GM18526 (cell line): ENCODE data around the gene RAB3D.

Experiments used
- POLR2A ChIP-seq: IDR thresholded peaks from 3 replicates; pipeline ENCODE4 v1.6.1; 2011; ENCODE audit not compliant: insufficient read length; ENCODE audit errors: extremely low read depth

RAB3D gene

DNA sequence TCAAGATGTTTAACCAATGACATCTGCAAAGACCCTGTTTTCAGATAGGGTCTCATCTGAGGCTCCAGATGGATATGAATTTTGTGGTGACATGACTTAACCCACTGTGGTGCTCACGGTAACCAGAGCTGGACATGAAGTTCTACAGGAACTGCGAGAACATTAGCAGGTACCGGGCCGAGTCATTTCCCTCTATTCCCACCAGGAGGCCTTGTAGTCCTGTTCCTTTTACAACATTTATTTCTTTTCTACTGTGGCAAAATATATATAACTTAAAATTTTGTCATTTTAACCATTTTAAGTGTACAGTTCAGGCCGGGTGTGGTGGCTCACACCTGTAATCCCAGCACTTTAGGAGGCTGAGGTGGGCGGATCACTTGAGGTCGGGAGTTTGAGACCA is 51.1 kb downstream of the RAB3D start:
- TF ChIP-seq POLR2A = no peak

DNA sequence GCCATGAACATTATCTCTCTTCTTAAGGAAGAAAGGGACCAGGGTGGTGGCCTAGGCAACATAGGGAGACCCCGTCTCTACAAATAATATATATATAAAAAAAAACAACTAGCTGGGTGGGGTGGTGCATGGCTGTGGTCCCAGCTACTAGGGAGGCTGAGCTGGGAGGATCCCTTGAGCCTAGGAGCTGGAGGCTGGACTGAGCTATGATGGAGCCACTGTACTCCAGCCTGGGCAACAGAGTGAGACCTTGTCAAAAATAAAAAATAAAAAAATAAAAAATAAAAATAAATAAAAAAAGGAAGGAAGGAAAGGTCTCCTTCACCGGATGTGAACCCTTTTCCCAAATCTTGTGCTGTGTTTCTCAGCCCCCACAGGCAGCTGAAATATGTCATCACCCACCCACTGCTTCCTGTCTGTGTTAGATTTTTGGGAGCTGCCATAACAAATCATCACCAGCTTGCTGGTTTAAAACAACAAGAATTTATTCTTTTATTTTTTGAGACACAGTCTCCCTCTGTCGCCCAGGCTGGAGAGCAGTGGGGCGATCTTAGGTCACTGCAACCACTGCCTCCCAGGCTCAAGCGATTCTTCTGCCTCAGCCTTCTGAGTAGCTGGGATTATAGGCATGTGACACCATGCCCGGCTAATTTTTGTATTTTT is 53.0 kb downstream of the RAB3D start:
- no peak for TF ChIP-seq POLR2A

DNA sequence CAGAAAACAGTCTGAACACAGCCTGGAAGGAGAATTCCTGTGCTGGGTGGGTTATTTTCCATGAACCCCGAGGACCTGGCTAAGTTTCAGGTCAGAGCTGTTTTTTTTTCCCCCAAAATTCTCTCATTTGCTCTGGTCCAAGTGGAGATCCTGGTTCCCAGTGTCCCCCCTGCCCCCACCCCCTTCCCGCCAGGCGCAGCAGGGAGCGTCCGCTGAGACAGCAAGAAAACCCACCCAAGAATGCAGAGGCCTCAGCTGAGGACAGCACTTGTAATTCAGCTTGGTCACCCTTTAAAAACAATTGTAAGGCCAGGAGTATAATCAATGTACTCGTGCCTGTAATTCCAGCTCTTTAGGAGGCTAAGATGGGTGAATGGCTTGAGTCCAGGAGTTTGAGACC is 54.9 kb downstream of the RAB3D start:
- TF ChIP-seq POLR2A = no peak

DNA sequence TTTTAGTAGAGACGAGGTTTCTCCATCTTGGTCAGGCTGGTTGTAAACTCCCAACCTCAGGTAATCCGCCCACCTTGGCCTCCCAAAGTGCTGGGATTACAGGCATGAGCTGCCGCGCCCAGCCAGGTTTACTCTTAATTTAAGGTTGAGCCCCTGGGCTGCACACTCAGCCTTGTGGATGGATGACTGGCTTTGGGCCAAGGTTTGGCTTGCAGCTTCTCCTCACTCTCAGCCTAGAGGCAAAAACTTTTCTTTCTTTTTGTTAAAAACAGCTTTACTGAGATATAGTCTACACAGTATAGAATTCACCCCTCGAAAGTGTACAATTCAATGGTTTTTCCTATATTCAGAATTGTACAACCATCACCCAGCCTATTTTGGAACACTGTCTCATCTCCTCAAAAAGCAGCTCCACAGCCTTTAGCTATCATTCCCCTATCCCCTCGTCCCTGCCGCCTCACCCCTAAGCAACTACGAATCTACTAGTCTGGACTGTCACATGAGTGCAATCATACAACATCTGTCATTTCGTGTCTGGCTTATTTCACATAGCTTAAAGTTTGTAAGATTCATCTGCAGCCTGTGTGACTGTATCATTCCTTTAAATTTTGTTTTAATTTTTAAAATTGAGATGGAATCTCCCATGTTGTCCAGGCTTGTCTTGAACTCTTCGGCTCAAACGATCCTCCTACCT is 58.0 kb downstream of the RAB3D start:
- TF ChIP-seq POLR2A = no peak

DNA sequence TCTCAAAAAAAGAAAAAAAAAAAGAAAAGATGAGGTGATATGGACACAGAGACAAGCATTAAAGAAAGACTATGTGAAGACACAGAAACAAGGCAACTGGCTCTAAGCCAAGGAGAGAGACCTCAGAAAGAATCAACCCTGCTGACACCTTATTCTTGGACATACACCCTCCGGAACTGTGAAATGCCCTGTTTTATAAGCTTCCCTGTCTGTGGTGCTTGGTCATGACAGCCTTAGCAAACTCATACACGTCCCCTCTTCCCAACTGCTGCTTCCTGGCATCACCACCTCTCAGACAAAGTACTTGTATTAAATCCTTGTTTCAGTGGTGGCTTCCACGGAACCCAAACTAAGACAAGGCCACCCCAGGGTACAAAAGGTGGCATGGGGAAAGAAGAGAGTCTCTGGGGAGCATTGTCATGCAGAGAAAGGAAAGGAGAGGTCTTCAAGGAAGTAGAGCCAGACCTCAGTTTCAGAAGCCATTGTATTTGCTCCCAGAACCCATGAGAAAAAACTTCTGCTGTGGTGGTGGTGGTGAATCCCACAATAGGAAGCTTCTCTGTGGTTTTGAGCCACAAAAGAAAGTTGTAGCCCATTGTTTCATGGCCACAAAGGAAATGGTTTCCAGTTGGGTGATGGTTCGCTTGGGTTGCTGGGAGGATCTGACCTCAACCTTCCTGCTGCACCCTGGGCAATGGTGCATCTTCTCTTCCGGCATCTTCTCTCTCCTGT is 59.8 kb downstream of the RAB3D start:
- TF ChIP-seq POLR2A = no peak

DNA sequence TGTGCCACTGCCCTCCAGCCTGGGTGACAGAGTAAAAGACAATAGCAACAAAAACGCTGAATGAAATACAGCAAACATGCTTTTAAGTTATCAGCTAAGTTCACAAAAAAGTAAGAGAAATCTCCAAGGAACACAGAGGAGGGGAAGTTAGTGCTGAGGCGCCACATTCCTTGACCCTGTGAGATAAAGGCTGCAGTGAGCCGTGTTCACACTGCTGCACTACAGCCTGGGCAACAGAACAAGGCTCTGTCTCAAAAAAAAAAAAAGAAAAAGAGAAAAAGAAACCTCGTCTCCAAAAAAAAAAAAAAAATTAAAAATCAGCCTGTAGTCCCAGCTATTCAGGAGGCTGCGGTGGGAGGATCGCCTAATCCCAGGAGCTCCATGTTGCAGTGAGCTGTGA is 60.8 kb downstream of the RAB3D start:
- no peak for TF ChIP-seq POLR2A

DNA sequence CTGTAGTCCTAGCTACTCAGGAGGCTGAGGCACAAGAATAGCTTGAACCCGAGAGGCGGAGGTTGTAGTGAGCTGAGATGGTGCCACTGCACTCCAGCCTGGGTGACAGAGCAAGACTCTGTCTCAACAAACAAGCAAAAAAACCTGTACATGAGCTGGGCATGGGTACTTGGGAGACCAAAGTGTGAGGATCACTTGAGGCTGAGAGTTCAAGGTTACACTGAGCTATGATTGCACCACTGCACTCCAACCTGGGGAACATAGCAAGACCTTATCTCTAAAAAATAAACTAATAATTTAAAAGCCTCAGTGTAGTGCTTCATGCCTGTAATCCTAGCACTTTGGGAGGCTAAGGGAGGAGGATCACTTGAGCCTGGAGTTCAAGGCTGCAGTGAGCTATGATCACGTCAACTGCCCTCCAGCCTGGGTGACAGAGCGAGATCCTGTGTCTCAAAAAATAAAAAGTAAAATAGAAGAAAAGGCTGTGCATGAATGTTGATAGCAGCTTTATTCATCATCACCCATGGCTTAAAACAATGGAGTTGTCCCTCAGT is 64.8 kb downstream of the RAB3D start:
- TF ChIP-seq POLR2A = no peak

DNA sequence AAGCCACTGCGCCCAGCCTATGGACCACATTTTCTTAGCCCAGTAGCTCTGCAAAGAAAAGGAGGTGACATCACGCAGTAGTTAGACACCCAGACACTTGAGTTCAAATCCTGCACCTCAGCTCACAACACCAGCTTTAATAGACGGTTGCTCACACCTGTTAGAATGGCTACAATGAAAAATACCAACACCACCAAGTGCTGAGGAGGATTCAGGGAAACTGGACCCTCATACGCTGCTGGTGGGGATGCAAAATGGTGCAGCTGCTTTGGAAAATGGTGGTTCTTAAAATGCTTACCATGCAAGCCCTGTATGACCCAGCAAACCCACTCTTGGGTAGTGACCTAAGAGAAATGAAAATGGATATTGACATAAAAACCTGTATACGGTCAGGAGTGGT is 65.5 kb downstream of the RAB3D start:
- TF ChIP-seq POLR2A = no peak

DNA sequence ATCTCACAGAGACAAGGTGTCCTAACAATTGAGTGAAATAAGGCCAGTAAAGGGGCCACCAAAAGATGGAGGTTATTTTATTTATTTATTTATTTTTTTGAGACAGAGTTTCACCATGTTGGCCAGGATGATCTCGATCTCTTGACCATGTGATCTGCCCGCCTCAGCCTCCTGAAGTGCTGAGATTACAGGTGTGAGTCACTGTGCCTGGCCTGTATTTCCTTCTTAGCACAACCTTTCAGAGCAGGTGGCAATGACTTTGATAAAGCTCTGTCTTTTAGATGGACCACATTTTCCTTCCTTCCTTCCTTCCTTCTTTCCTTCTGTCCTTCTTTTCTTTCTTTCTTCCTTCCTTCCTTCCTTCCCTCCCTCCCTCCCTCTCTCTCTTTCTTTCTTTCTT is 66.2 kb downstream of the RAB3D start:
- TF ChIP-seq POLR2A = no peak
